OCI-LY1 (cell line): ENCODE measurements around the gene MAPK8.

Experiments used
- EZH2 ChIP-seq: fragments of 200-600 bp; sonication (generic), shearing (Covaris generic); IDR thresholded peaks from 2 replicates; pipeline ENCODE4 v1.8.0; 2017; ENCODE audit warnings: borderline replicate concordance, mixed run types, mild to moderate bottlenecking, antibody characterized with exemption, low read length, moderate library complexity, mixed read lengths
- TF ChIP-seq, protein P1 (sequence below): fragments of 200-600 bp; sonication (generic), shearing (Covaris generic); IDR thresholded peaks from 2 replicates; pipeline ENCODE4 v1.5.1; 2017; ENCODE audit warnings: mild to moderate bottlenecking, antibody characterized with exemption, low read length, moderate library complexity, mixed read lengths

- TF ChIP-seq, protein P1, sequence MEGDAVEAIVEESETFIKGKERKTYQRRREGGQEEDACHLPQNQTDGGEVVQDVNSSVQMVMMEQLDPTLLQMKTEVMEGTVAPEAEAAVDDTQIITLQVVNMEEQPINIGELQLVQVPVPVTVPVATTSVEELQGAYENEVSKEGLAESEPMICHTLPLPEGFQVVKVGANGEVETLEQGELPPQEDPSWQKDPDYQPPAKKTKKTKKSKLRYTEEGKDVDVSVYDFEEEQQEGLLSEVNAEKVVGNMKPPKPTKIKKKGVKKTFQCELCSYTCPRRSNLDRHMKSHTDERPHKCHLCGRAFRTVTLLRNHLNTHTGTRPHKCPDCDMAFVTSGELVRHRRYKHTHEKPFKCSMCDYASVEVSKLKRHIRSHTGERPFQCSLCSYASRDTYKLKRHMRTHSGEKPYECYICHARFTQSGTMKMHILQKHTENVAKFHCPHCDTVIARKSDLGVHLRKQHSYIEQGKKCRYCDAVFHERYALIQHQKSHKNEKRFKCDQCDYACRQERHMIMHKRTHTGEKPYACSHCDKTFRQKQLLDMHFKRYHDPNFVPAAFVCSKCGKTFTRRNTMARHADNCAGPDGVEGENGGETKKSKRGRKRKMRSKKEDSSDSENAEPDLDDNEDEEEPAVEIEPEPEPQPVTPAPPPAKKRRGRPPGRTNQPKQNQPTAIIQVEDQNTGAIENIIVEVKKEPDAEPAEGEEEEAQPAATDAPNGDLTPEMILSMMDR, result no peak
- TF ChIP-seq EZH2, result no peak
Observed at GRCh38 chr10:48358838-48359237, 52.4 kb downstream of the MAPK8 start.
